Brain microvascular endothelial cell (primary cell): ENCODE measurements around the gene NPFFR2.
"Not testable (repeated sequence)": the region's sequence is repeated elsewhere in the genome, so short reads cannot be mapped to it uniquely, and the experiment has no call there.

Experiments
- DNase-seq: peaks from one replicate; pipeline ENCODE4 v3.0.0-alpha.2; 2020
- H3K27ac ChIP-seq: fragments of 250-450 bp; sonication (Bioruptor Pico); 2 replicates; pipeline ENCODE4 v1.5.1; 2020; ENCODE audit warnings: mild to moderate bottlenecking, moderate library complexity
- H3K27me3 ChIP-seq: fragments of 250-450 bp; sonication (Bioruptor Pico); replicated peaks from 2 replicates; pipeline ENCODE4 v1.5.1; 2020; ENCODE audit warnings: mild to moderate bottlenecking
- H3K36me3 ChIP-seq: fragments of 250-450 bp; sonication (Bioruptor Pico); replicated peaks from 2 replicates; pipeline ENCODE4 v1.5.1; 2020; ENCODE audit warnings: mild to moderate bottlenecking
- H3K4me3 ChIP-seq: 2 replicates; pipeline ENCODE4 v1.5.1; 2011; ENCODE audit warnings: low read depth, mild to moderate bottlenecking, control low read depth, low read length, moderate library complexity
- in situ Hi-C: cut with HindIII; loops from 2 replicates; pipeline ENCODE4 v1.10.0; 2017; ENCODE audit warnings: low sequenced_read_pairs, low pct_ligation_motif_present
- TF ChIP-seq, protein P1 (sequence below): IDR thresholded peaks from 2 replicates; pipeline ENCODE4 v1.5.1; 2011; ENCODE audit warnings: low read depth, mild to moderate bottlenecking, moderate library complexity, low read length, control low read depth, inconsistent platforms; ENCODE audit errors: missing control alignments

NPFFR2 gene

DNA sequence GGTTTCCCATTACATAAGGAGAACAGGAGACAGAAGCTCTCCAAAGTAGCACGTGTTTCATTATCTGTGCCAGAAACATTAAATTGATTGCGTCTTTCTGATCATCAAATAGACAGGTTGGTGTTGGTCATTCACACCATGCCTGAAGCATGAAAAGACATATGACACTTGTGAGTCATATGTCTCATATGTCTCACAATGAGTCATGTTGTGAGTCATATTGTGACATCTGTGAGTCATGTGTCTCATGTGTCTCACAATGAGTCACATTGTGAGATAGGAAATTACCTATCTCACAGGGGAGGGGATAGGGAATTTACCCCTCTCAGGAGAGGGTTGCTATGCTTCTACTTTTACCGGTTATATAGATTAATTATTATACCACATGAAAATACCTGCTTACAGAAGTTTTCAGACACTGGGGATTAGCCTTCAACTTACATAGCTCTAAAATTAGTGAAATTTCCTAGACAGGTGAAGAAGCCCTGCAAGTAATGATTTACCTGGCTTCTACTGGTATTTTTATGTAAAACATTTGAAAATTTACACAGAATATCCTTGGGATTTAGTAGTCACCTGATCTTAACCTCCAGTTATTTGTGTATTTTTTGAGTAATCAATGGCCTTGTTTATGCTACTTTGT, 80.8 kb downstream of the NPFFR2 start:
- in situ Hi-C loops: no loop called here
- no peaks in the 10 kb centered on the region for H3K36me3 ChIP-seq
- no peak overlapping the region for H3K27ac ChIP-seq
- H3K27me3 ChIP-seq: no peaks in the 10 kb centered on the region
- H3K4me3 ChIP-seq: no peak overlapping the region
- TF ChIP-seq, protein P1, sequence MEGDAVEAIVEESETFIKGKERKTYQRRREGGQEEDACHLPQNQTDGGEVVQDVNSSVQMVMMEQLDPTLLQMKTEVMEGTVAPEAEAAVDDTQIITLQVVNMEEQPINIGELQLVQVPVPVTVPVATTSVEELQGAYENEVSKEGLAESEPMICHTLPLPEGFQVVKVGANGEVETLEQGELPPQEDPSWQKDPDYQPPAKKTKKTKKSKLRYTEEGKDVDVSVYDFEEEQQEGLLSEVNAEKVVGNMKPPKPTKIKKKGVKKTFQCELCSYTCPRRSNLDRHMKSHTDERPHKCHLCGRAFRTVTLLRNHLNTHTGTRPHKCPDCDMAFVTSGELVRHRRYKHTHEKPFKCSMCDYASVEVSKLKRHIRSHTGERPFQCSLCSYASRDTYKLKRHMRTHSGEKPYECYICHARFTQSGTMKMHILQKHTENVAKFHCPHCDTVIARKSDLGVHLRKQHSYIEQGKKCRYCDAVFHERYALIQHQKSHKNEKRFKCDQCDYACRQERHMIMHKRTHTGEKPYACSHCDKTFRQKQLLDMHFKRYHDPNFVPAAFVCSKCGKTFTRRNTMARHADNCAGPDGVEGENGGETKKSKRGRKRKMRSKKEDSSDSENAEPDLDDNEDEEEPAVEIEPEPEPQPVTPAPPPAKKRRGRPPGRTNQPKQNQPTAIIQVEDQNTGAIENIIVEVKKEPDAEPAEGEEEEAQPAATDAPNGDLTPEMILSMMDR: no peak
- peak; percentile 80 for DNase-seq

DNA sequence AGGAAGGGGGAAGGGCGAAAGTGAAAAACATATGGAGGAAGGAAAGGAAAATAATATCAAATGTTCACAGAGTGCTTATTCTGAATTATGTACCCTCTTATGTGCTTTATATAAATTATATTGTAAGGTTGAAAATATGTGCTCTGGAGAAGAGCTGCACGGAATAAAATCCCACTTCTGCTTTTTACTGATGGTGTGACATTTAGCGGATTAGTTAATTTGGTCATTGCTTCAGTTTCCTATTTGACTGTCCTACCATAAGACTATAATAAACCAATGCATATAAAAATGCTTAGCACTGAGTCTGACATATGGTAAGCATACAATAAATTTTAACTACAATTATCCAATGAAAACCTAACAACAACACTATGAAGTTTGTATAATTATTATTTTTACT, 86.2 kb downstream of the NPFFR2 start:
- Histone ChIP-seq H3K27me3 (no peaks in the 10 kb centered on the region), H3K27ac (no peak overlapping the region), H3K4me3 (no peak overlapping the region), H3K36me3 (no peaks in the 10 kb centered on the region)
- TF ChIP-seq, protein P1: no peak
- in situ Hi-C loops: no loop called here
- no peak for DNase-seq

DNA sequence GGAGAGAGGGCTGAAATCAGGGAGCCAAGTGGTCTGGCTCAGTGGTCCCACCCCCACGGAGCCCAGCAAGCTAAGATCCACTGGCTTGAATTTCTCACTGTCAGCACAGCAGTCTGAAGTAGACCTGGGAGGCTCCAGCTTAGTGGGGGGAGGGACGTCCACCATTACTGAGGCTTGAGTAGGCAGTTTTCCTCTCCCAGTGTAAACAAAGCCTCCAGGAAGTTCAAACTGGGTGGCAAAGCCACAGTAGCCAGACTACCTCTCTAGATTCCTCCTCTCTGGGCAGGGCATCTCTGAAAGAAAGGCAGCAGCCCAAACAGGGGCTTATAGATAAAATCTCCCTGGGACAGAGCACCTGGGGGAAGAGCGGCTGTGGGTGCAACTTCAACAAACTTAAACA, 88.1 kb downstream of the NPFFR2 start:
- in situ Hi-C loops: no loop called here
- TF ChIP-seq, protein P1: no peak
- DNase-seq: peak; percentile 14
- Histone ChIP-seq H3K27ac (no peak overlapping the region), H3K27me3 (no peaks in the 10 kb centered on the region), H3K4me3 (no peak overlapping the region), H3K36me3 (no peaks in the 10 kb centered on the region)

DNA sequence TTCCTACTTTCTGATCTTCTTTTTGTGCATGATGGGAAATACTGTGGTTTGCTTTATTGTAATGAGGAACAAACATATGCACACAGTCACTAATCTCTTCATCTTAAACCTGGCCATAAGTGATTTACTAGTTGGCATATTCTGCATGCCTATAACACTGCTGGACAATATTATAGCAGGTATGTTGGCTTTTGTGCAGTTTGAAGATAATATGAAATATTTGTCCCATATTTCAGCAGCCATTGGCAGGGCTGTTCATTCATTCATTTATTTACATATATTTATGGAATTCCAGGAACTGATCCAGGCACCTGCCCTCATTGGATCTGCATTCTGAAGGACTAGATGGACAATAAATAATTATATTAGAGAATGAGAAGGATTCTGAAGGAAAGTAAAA, 96.9 kb downstream of the NPFFR2 start:
- in situ Hi-C loops: no loop called here
- Histone ChIP-seq H3K27ac (no peak overlapping the region), H3K27me3 (no peaks in the 10 kb centered on the region), H3K36me3 (no peaks in the 10 kb centered on the region), H3K4me3 (no peak overlapping the region)
- DNase-seq: no peak
- TF ChIP-seq, protein P1: no peak

DNA sequence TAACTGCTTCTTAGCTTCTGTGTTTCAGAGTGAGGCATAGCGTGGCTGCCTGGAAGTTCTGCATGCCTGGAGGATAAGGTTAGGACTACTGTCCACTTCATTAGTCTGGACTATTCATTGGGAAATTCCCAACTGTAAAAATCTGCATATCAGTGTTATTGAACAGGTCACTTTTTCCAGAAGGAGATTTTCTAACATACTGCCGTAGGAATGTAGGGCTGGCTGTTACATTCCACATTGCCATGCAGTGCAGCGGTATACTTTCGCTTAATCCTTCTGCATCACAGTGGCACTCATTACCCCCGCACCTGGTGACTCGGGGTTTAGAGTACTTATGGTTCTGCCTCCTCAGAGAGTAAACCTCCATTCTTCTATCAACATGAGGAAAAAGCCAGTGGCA, 104.6 kb downstream of the NPFFR2 start:
- no peak overlapping the region for H3K27ac ChIP-seq
- in situ Hi-C loops: no loop called here
- no peaks in the 10 kb centered on the region for H3K36me3 ChIP-seq
- H3K27me3 ChIP-seq: no peaks in the 10 kb centered on the region
- TF ChIP-seq, protein P1: no peak
- no peak overlapping the region for H3K4me3 ChIP-seq
- DNase-seq: no peak

DNA sequence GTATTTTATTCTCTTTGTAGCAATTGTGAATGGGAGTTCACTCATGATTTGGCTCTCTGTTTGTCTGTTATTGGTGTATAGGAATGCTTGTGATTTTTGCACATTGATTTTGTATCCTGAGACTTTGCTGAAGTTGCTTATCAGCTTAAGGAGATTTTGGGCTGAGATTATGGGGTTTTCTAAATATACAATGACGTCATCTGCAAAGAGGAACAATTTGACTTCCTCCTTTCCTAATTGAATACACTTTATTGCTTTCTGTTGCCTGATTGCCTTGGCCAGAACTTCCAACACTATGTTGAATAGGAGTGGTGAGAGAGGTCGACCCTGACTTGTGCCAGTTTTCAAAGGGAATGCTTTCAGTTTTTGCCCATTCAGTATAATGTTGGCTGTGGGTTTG, 108.2 kb downstream of the NPFFR2 start:
- DNase-seq, H3K36me3 ChIP-seq, H3K4me3 ChIP-seq, H3K27ac ChIP-seq, in situ Hi-C loops, H3K27me3 ChIP-seq: not testable (repeated sequence)
